ENCODE results near the gene FAM120A. TPM values are rescaled to one million over a fixed set of nuclear protein-coding genes. Genes with fewer than 3 reads are reported as not detected.

The FAM120A gene
- total and polyA plus RNA-seq, 2 of the 13 experiments (the other 11 are each of a cell fraction or from before 2014, with no cell fraction given) = 41.3 to 44.4 TPM

- TF ChIP-seq ZNF614 (CRISPR knock-in tag; IDR thresholded peaks at IDR 0.05; ENCODE audit: borderline replicate concordance) (0 out of 2 replicates have a peak, but pooled peaks have one; percentile 66), ZNF597 (CRISPR knock-in tag; IDR thresholded peaks at IDR 0.05) (0 out of 2 replicates have a peak, but pooled peaks have one; percentile 81), MXD1 (CRISPR knock-in tag; IDR thresholded peaks at IDR 0.05) (peak; percentile 86), JUNB (CRISPR knock-in tag; IDR thresholded peaks at IDR 0.05; ENCODE audit: borderline replicate concordance) (no peak), ELF3 (CRISPR knock-in tag; IDR thresholded peaks at IDR 0.05) (peak; percentile 86), ZNF235 (CRISPR knock-in tag; IDR thresholded peaks at IDR 0.05; ENCODE audit: borderline replicate concordance) (peak; percentile 82; the same call in 1 of the 2 replicates), CBFB (CRISPR knock-in tag; IDR thresholded peaks at IDR 0.05) (peak; percentile 34; the same call in 1 of the 2 replicates), CTCF (CRISPR knock-in tag; IDR thresholded peaks at IDR 0.05) (peak; percentile 94), MBD4 (IDR thresholded peaks at IDR 0.05; ENCODE audit: borderline replicate concordance, low read length) (no peak), ZNF253 (CRISPR knock-in tag; IDR thresholded peaks at IDR 0.05; ENCODE audit: borderline replicate concordance) (0 out of 2 replicates have a peak, but pooled peaks have one; percentile 55), PTBP1 (IDR thresholded peaks at IDR 0.05; ENCODE audit: low read depth, low read length, poor library complexity, severe bottlenecking) (peak; percentile 71), ZKSCAN8 (CRISPR knock-in tag; IDR thresholded peaks at IDR 0.05; ENCODE audit: borderline replicate concordance) (peak; percentile 83; the same call in 1 of the 2 replicates), SAFB2 (CRISPR knock-in tag; IDR thresholded peaks at IDR 0.05; ENCODE audit: borderline replicate concordance, low read depth) (peak; percentile 66; the same call in 1 of the 2 replicates), CHD2 (IDR thresholded peaks at IDR 0.05; ENCODE audit: low read depth, low read length) (no peak), ZSCAN21 (CRISPR knock-in tag; IDR thresholded peaks at IDR 0.05; ENCODE audit: borderline replicate concordance) (peak; percentile 77), ZNF124 (CRISPR knock-in tag; IDR thresholded peaks at IDR 0.05) (no peak), BRCA1 (CRISPR knock-in tag; IDR thresholded peaks at IDR 0.05) (peak; percentile 77), ZNF772 (CRISPR knock-in tag; IDR thresholded peaks at IDR 0.05) (peak; percentile 47), KDM5A (IDR thresholded peaks at IDR 0.05; ENCODE audit: borderline replicate concordance, low read length) (0 out of 2 replicates have a peak, but pooled peaks have one; percentile 53), RFXAP (CRISPR knock-in tag; IDR thresholded peaks at IDR 0.05; ENCODE audit: borderline replicate concordance) (peak; percentile 67; the same call in 1 of the 2 replicates), THRA (CRISPR knock-in tag; IDR thresholded peaks at IDR 0.05; ENCODE audit: borderline replicate concordance) (0 out of 2 replicates have a peak, but pooled peaks have one; percentile 34), BCL6 (CRISPR knock-in tag; IDR thresholded peaks at IDR 0.05) (peak; percentile 44; the same call in 1 of the 2 replicates), SOX6 (IDR thresholded peaks at IDR 0.05) (no peak), SOX6 (CRISPR knock-in tag; IDR thresholded peaks at IDR 0.05) (peak; percentile 63), ZNF607 (CRISPR knock-in tag; IDR thresholded peaks at IDR 0.05; ENCODE audit: borderline replicate concordance) (no peak; the same call in 1 of the 2 replicates)
Measured at GRCh38 chr9:93566408-93567270, 115.2 kb downstream of the FAM120A start (continued).

Measured in HepG2 (cell line).